ENCODE results near the gene SLC7A7.

DNA sequence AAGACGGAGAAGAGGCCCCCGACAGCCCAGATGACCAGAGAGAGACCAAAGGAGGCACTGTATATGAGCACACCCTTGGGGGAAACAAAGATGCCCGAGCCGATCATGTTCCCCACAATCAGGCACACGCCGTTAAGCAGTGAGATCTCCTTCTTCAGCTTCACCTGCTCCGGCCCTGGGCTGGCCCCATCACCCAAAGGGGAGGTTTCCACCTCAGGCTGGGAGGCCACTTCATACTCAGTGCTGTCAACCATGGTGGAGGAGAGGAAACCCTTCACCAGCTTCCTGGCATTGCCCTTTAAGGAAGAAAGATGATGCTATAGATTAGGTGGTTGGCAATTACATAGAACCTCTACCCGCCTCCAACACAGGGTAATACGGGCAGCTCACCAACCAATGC lies 2.1 kb downstream of the SLC7A7 start:
- TF ChIP-seq, protein P1, sequence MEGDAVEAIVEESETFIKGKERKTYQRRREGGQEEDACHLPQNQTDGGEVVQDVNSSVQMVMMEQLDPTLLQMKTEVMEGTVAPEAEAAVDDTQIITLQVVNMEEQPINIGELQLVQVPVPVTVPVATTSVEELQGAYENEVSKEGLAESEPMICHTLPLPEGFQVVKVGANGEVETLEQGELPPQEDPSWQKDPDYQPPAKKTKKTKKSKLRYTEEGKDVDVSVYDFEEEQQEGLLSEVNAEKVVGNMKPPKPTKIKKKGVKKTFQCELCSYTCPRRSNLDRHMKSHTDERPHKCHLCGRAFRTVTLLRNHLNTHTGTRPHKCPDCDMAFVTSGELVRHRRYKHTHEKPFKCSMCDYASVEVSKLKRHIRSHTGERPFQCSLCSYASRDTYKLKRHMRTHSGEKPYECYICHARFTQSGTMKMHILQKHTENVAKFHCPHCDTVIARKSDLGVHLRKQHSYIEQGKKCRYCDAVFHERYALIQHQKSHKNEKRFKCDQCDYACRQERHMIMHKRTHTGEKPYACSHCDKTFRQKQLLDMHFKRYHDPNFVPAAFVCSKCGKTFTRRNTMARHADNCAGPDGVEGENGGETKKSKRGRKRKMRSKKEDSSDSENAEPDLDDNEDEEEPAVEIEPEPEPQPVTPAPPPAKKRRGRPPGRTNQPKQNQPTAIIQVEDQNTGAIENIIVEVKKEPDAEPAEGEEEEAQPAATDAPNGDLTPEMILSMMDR (conservative IDR thresholded peaks at IDR 0.05; ENCODE audit: low read depth, low read length): no peak
- TF ChIP-seq EZH2 (IDR thresholded peaks at IDR 0.05; ENCODE audit: borderline replicate concordance, low read depth, low read length, poor library complexity, severe bottlenecking): no peak
